Measurements from ENCODE around the gene RAPGEF6.

GRCh38 chr5:131521252-131521651 is 113.8 kb downstream of the RAPGEF6 start:
- TF ChIP-seq, protein P1, sequence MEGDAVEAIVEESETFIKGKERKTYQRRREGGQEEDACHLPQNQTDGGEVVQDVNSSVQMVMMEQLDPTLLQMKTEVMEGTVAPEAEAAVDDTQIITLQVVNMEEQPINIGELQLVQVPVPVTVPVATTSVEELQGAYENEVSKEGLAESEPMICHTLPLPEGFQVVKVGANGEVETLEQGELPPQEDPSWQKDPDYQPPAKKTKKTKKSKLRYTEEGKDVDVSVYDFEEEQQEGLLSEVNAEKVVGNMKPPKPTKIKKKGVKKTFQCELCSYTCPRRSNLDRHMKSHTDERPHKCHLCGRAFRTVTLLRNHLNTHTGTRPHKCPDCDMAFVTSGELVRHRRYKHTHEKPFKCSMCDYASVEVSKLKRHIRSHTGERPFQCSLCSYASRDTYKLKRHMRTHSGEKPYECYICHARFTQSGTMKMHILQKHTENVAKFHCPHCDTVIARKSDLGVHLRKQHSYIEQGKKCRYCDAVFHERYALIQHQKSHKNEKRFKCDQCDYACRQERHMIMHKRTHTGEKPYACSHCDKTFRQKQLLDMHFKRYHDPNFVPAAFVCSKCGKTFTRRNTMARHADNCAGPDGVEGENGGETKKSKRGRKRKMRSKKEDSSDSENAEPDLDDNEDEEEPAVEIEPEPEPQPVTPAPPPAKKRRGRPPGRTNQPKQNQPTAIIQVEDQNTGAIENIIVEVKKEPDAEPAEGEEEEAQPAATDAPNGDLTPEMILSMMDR (conservative IDR thresholded peaks at IDR 0.05; ENCODE audit: low read depth, low read length): no peak
- TF ChIP-seq EZH2 (IDR thresholded peaks at IDR 0.05; ENCODE audit: borderline replicate concordance, low read depth, low read length, poor library complexity, severe bottlenecking): no peak

Measured in A673 (cell line).